B cell (primary cell): Measurements from ENCODE around the gene NUDCD3. TPM values are rescaled to one million over a fixed set of nuclear protein-coding genes. Genes with fewer than 3 reads are reported as not detected.

ENCODE experiments used
- ATAC-seq: fragments of 200-7000 bp; cut with Tn5 transposase; one replicate; pipeline ENCODE4 v1.10.0; 2021; ENCODE audit warnings: low read depth, mild to moderate bottlenecking, moderate number of reproducible peaks, moderate library complexity
- CTCF ChIA-PET: fragments of 350-600 bp; sonication (Branson Sonifier 250); formaldehyde crosslinking; loops from one replicate; lab custom pipeline; 2021; ENCODE audit warnings: antibody characterized with exemption, inconsistent platforms; lab: Charles Lee
- POLR2A ChIA-PET: fragments of 350-600 bp; sonication (Branson Sonifier 250); formaldehyde crosslinking; loops from one replicate; lab custom pipeline; 2021; ENCODE audit warnings: antibody characterized with exemption; lab: Charles Lee
- DNase-seq: peaks from one replicate; pipeline ENCODE4 v3.0.0; 2013
- H2AFZ ChIP-seq: 2 replicates; pipeline ENCODE4 v1.6.1; 2012; ENCODE audit warnings: mild to moderate bottlenecking, low read depth, low read length; ENCODE audit not compliant: insufficient read depth, poor library complexity, severe bottlenecking
- H3K27ac ChIP-seq, 2 donors: 1 replicate in 1 of 2; 2 replicates in 1 of 2; pipeline ENCODE4 v1.5.1; 2012 to 2013; ENCODE audit warnings: low read length in 2 of 2, mild to moderate bottlenecking in 2 of 2, moderate library complexity in 1 of 2
- H3K27me3 ChIP-seq, 4 experiments: fragments of 200-600 bp in 1 of 4; sonication (generic) in 1 of 4; replicated peaks in 1 of 4; 1 replicate in 2 of 4; 2 replicates in 2 of 4; pipeline versions ENCODE4 v1.6.1 to v1.7.0; 2013 to 2016; ENCODE audit warnings: low read length in 3 of 4, mild to moderate bottlenecking in 2 of 4, mixed read lengths in 1 of 4, moderate library complexity in 1 of 4; ENCODE audit not compliant: insufficient read depth in 4 of 4, control insufficient read depth in 3 of 4; ENCODE audit errors: control extremely low read depth in 1 of 4
- H3K36me3 ChIP-seq, 2 experiments: replicated peaks in 1 of 2; 1 replicate in 1 of 2; 2 replicates in 1 of 2; pipeline versions ENCODE4 v1.6.1 to v1.7.1; 2013; ENCODE audit warnings: low read length in 1 of 2; ENCODE audit not compliant: insufficient read depth in 2 of 2, control insufficient read depth in 1 of 2; ENCODE audit errors: control extremely low read depth in 1 of 2, extremely low read depth in 1 of 2
- H3K4me1 ChIP-seq, 2 donors: fragments of 200-600 bp in 1 of 2; sonication (generic) in 1 of 2; 1 replicate in 1 of 2; 2 replicates in 1 of 2; pipeline versions ENCODE4 v1.5.1 to v1.6.1; 2013 to 2017; ENCODE audit warnings: low read length in 2 of 2; ENCODE audit not compliant: control insufficient read depth in 2 of 2, insufficient read depth in 2 of 2
- H3K4me2 ChIP-seq: replicated peaks from 2 replicates; pipeline ENCODE3; 2012; ENCODE audit warnings: mild to moderate bottlenecking, low read depth, low read length; ENCODE audit not compliant: poor library complexity, severe bottlenecking
- H3K4me3 ChIP-seq, 5 experiments: fragments of 200-600 bp in 1 of 5; sonication (generic) in 1 of 5; 1 replicate in 3 of 5; 2 replicates in 2 of 5; pipeline versions ENCODE4 v1.5.1 to v1.7.0; 2011 to 2016; ENCODE audit warnings: low read length in 4 of 5, mild to moderate bottlenecking in 4 of 5, low read depth in 2 of 5, control low read depth in 1 of 5, moderate library complexity in 1 of 5; ENCODE audit not compliant: insufficient read depth in 1 of 5; ENCODE audit errors: control extremely low read depth in 1 of 5, extremely low read depth in 1 of 5
- H3K79me2 ChIP-seq: fragments of 200-600 bp; sonication (generic); one replicate; pipeline ENCODE4 v1.6.0; 2016; ENCODE audit warnings: low read length; ENCODE audit not compliant: control insufficient read depth, insufficient read depth
- H3K9ac ChIP-seq: fragments of 200-600 bp; sonication (generic); 2 replicates; pipeline ENCODE4 v1.6.1; 2017; ENCODE audit warnings: mild to moderate bottlenecking, low read length, moderate library complexity
- H3K9me3 ChIP-seq, 3 donors: one replicate each; pipeline versions ENCODE4 v1.6.1 to v1.7.1; 2013; ENCODE audit warnings: low read length in 2 of 3; ENCODE audit not compliant: control insufficient read depth in 2 of 3, insufficient read depth in 1 of 3; ENCODE audit errors: control extremely low read depth in 1 of 3
- H4K20me1 ChIP-seq: 2 replicates; pipeline ENCODE4 v1.6.0; 2012; ENCODE audit warnings: mild to moderate bottlenecking, low read length; ENCODE audit not compliant: insufficient read depth, control insufficient read depth, poor library complexity, severe bottlenecking
- H3K27ac Mint-ChIP-seq: one replicate; pipeline ENCODE4 v1.8.0; 2021; ENCODE audit warnings: mixed read lengths
- H3K27me3 Mint-ChIP-seq: one replicate; pipeline ENCODE4 v1.8.0; 2021; ENCODE audit warnings: mixed read lengths
- H3K4me1 Mint-ChIP-seq: one replicate; pipeline ENCODE4 v1.8.0; 2021; ENCODE audit warnings: mixed read lengths
- H3K4me3 Mint-ChIP-seq: one replicate; pipeline ENCODE4 v1.8.0; 2021; ENCODE audit warnings: mixed read lengths
- H3K9me3 Mint-ChIP-seq: one replicate; pipeline ENCODE4 v1.8.0; 2022; ENCODE audit warnings: mixed read lengths; ENCODE audit not compliant: insufficient read depth
- CTCF ChIP-seq: fragments of 200-600 bp; IDR thresholded peaks from one replicate; pipeline ENCODE4 v1.8.0; 2022; ENCODE audit warnings: antibody characterized with exemption, mild to moderate bottlenecking
- EZH2 ChIP-seq: IDR thresholded peaks from 2 replicates; pipeline ENCODE4 v1.6.1; 2012; ENCODE audit warnings: borderline replicate concordance, low read depth, mild to moderate bottlenecking, moderate library complexity, low read length; ENCODE audit not compliant: insufficient read depth, poor library complexity, severe bottlenecking
- WGBS: methylation state at CpG from one replicate; pipeline ENCODE4 v1.1.5; 2013; ENCODE audit warnings: missing lambda C conversion rate; ENCODE audit not compliant: insufficient coverage; 5-methylcytosine and 5-hydroxymethylcytosine counted together
- intact Hi-C: fragments of 100-400 bp; cut with micrococcal nuclease; formaldehyde crosslinking; loops from one replicate; pipeline ENCODE4 v1.10.0; 2022
- polyA plus RNA-seq: library from polyadenylated mRNA; depleted of rRNA; stranded (reverse); fragments of >200 nt; gene quantifications from 2 replicates; pipeline ENCODE4 v1.2.3, GENCODE V29; 2012
- total RNA-seq, 2 donors: library from RNA; stranded (reverse); fragments of 120-200 nt in 1 of 2; gene quantifications; 1 replicate in 1 of 2; 2 replicates in 1 of 2; pipeline versions ENCODE4 v1.2.3 to v1.2.4, GENCODE V29; 2013 to 2022

NUDCD3 gene
- total and polyA plus RNA-seq, 2 donors (not counting 1 experiment from before 2014, with no cell fraction given) = 29.8 to 101 TPM

- TF ChIP-seq CTCF = no peak
- TF ChIP-seq EZH2 = no peak
Measured at GRCh38 chr7:44346063-44346462, 144.4 kb downstream of the NUDCD3 start.

GRCh38 chr7:44341401-44341800 is 149.1 kb downstream of the NUDCD3 start:
- H3K9me3 ChIP-seq = peaks cover 2 to 15% (median 7%) of the 10 kb centered on the region in 3 donors
- H3K79me2 ChIP-seq = no peaks in the 10 kb centered on the region
- peaks cover 7 to 9% of the 10 kb centered on the region in 2 donors for H3K4me1 ChIP-seq
- H3K9me3 Mint-ChIP-seq = peaks cover 13% of the 10 kb centered on the region
- CTCF ChIA-PET = no interaction called here
- no peak overlapping the region for H3K27ac ChIP-seq
- H3K27me3 Mint-ChIP-seq = peaks cover 16% of the 10 kb centered on the region
- TF ChIP-seq CTCF (no peak), EZH2 (no peak)
- peaks cover 21% of the 10 kb centered on the region for H3K4me1 Mint-ChIP-seq
- WGBS = 69% methylated on average over 1 of the region's 3 CpGs
- DNase-seq (no peak), ATAC-seq (no peak)
- intact Hi-C loops = no loop called here
- no peak overlapping the region for H3K4me3 ChIP-seq
- no peak overlapping the region for H3K4me2 ChIP-seq
- no peak overlapping the region for H3K4me3 Mint-ChIP-seq
- no peaks in the 10 kb centered on the region for H4K20me1 ChIP-seq
- no peak overlapping the region for H3K27ac Mint-ChIP-seq
- POLR2A ChIA-PET = no interaction called here
- no peak overlapping the region for H3K9ac ChIP-seq
- peaks cover 0 to 3% (median 0%) of the 10 kb centered on the region in 4 experiments for H3K27me3 ChIP-seq
- H3K36me3 ChIP-seq = no peaks in the 10 kb centered on the region
- no peak overlapping the region for H2AFZ ChIP-seq

More at GRCh38 chr7:44346063-44346462, 144.4 kb downstream of the NUDCD3 start:
- POLR2A ChIA-PET = no interaction called here
- DNase-seq (no peak), ATAC-seq (no peak)
- no peaks in the 10 kb centered on the region for H3K4me1 ChIP-seq
- H3K4me1 Mint-ChIP-seq = no peaks in the 10 kb centered on the region
- no peak overlapping the region for H3K9ac ChIP-seq
- H3K9me3 ChIP-seq = peaks cover 0 to 10% (median 9%) of the 10 kb centered on the region in 3 donors
- H3K27me3 Mint-ChIP-seq = peaks cover 42% of the 10 kb centered on the region
- H3K27me3 ChIP-seq = peaks cover 0 to 14% (median 2%) of the 10 kb centered on the region in 4 experiments
- CTCF ChIA-PET = no interaction called here
- no peak overlapping the region for H3K4me3 ChIP-seq
- no peak overlapping the region for H3K27ac ChIP-seq
- intact Hi-C loops = no loop called here
- H4K20me1 ChIP-seq = no peaks in the 10 kb centered on the region
- H3K9me3 Mint-ChIP-seq = no peaks in the 10 kb centered on the region
- H3K27ac Mint-ChIP-seq = no peak overlapping the region
- no peaks in the 10 kb centered on the region for H3K79me2 ChIP-seq
- H2AFZ ChIP-seq = no peak overlapping the region
- no peak overlapping the region for H3K4me3 Mint-ChIP-seq
- H3K4me2 ChIP-seq = no peak overlapping the region
- 100% methylated on average over 1 of the region's 2 CpGs for WGBS
- no peaks in the 10 kb centered on the region for H3K36me3 ChIP-seq
